NCI-H1092 treated with DMSO at 0.1 percent for 48 hours (cell line): Measurements from ENCODE around the gene SH3RF3.

ENCODE experiments used
- DNase-seq: peaks from one replicate; lab custom pipeline; 2025; lab: John Stamatoyannopoulos, UW

SH3RF3 gene

DNA sequence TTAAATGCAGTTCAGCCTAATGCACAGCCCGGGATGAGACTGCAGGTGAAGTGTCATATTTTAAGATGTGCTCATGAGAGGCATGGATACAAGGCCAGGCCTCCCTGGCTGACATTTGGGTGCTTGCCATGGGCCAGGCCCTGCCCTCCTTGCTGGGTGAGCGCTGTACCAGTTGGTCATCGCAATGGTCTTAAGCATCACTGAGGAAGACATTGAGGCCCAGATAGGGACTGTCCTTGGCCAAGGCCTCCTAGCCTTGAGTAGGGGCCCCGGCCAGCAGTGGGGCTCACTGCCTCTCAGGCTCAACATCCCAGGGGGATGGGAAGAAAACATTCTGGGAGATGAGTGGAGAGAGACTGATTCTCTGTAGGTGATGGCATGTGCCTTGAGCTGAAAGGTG is 184.3 kb downstream of the SH3RF3 start:
- no peak for DNase-seq

DNA sequence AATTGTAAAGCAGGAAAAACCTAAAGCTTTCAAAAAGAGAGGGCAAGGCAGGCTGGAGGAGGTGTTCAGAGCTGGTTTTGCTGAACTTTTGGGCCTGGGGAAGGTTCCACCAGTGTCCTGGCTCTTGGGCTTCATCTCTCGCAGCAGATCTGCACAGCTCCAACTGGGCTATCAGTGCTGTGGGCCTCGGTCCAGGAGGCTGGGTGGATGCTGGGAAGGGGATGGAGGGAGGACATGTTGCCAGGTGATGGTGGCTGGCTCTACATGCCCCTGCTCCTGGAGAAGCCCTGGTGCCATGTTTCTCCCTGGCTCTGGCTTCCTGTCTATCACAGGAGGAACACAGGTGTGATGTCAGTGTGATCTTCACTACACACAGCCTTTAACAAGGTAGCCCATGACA is 187.1 kb downstream of the SH3RF3 start:
- DNase-seq, result no peak

- DNase-seq, result no peak
Measured at GRCh38 chr2:109317471-109318095, 188.6 kb downstream of the SH3RF3 start.

DNA sequence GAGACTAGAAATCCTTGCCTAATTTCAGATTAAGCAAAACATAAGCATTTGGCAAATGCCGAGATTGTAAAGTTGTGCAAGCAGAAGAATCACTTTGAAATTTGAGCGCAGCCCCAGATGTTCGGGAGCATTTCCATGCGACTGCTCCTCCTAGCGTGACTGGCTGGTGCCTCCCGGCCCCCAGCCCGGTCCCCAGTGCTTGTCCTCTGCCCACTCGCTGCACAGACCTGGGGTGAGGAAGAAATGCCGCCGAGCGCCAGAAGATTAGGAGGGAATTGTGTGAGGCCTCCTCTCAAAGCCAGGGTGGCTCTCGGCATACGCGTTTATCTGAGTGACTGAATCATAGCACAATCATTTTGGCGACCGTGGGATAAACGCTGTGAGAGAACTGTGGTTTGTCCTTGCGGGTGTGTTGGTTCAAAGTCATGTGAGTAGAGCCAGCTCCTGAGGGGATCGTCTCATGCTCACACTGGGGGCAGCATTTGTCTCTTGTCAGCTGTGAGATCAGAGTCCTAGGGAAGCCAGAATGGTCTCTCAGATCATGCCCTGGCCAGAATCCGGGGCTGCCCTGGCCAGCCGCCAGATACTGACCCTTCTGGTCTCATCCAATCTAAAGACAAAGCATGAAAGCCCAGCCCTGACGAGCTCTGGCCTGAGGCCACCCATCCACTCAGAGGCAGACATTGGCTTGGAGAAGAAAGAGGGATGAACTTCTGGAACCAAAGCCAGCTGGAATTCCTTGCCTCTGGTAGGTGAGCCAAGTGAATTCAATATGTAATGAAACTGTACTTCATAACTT is 189.3 kb downstream of the SH3RF3 start:
- DNase-seq, result peak; percentile 16

DNA sequence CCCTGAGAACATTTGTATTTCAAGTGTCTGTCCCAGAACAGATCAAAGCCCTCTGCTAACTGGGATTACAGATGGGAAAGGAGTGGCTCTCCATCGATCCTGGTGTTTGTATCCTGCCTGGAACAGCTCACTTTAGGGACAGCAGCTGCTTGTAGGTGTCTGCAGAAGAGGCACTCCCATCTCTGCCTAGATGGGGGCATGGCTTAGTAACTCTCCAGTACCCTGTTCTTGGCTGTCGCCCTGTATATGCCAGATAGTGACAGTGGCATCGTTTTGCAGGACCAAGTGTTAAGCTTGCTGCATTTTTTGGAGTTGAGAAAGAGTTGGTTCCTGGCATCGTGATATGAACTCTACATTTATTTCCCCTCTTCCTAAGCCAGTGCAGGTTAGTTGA is 189.9 kb downstream of the SH3RF3 start:
- no peak for DNase-seq

GRCh38 chr2:109320195-109320922 is 191.4 kb downstream of the SH3RF3 start:
- no peak for DNase-seq

DNA sequence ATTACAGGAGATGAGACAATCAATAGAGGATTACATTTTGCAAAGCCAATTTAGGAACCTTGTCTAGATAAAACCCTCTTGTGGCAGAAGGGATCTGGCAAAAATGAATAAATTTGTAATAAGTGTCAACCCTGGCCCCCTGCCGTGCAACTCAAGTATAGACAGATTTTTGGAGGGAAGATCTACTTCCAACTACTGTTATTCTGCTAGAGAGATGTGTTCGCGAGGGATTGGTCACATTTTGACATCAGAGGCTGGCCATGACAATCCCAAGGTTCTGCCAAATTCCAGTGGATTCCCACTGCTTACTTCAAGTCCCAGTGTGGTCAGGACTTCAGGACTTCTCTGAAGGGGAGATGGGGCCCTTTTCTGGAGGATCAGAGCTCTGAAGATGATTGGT is 192.6 kb downstream of the SH3RF3 start:
- DNase-seq, result no peak

DNA sequence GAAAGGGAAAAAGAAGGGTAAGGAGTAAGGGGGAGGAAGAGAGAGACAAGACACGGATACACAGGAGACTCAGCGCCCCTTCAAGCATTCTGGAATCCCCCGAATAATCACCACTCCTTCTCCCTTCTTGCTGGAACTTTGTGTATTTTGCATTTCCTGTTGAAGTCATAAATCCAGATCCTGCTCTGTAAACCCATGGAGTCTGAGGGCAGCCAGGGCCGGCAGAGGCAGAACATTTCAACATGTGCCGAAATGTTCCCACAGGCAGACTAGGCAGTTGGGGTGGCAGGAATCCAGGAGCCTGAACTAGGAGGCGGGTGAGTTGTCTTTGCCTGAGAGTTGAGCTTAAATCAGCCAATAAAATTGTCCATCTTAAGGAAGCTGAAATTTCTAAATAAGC is 193.1 kb downstream of the SH3RF3 start:
- DNase-seq, result no peak

DNA sequence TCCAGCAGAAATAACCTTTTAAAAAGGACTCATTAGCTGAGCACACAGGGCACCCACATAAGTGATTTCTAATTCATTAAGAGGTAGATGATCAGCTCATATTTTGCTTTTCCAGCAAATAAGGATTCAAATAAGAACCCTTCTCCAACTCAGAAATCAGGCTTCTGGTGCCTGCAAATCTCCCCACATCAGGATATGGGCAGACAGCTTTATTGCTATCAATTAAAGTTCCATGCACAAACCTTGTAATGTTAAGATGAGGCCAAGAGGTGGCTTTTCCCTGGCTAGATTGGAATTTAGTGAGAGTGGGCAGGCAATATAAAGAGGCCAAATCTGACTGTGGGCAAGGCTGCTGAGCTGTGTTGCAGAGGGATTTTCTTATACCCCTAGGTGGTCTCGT is 193.6 kb downstream of the SH3RF3 start:
- DNase-seq, result no peak

- no peak for DNase-seq
Measured at GRCh38 chr2:109324861-109325260, 195.9 kb downstream of the SH3RF3 start.

GRCh38 chr2:109325570-109325969 is 196.6 kb downstream of the SH3RF3 start:
- no peak for DNase-seq

- DNase-seq, result no peak
Measured at GRCh38 chr2:109326306-109326705, 197.3 kb downstream of the SH3RF3 start.

- no peak for DNase-seq
Measured at GRCh38 chr2:109330056-109330455, 201.1 kb downstream of the SH3RF3 start.

- DNase-seq, result no peak
Measured at GRCh38 chr2:109331081-109331480, 202.1 kb downstream of the SH3RF3 start.

GRCh38 chr2:109331896-109332848 is 203.2 kb downstream of the SH3RF3 start:
- no peak for DNase-seq

DNA sequence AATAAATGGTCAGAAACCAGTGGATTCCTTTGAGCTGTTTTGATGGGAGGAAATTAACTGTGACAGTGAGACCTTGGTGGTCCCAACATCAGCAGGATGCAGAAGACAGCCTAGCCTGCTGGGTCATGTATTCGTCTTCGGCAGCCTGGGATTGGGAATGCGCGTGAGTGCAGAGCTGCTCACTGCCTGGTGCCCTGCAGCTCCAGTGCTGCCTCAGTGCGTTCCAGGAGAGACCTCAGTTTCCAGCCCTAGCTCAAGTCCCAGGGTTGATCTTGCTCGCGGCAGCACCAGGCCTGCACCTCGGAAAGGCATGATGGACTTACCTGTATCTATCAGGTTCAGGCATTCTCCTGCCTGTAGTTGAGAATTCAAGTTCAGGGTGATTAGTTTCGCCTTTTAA is 203.9 kb downstream of the SH3RF3 start:
- no peak for DNase-seq

GRCh38 chr2:109333414-109334210 is 204.6 kb downstream of the SH3RF3 start:
- no peak for DNase-seq

GRCh38 chr2:109335631-109336176 is 206.7 kb downstream of the SH3RF3 start:
- no peak for DNase-seq

DNA sequence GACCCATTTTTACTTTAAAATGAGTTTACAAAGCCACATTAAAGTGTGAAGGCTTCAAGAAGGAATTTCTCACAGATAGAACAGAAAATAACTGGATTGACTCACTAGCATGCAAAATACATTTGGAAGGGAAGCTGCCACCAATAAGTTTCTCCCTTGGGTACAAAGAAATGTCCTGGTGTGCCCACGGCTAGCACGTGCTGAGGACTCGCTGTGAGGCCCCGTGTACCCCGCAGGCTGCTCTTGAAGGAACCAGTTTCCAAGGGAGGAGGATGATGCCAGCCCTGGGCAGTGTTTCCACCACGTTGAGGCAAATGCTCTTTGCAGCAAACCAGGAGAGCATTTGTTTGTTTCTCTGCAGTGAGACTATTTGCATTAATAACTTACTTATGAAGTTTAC is 207.3 kb downstream of the SH3RF3 start:
- no peak for DNase-seq

DNA sequence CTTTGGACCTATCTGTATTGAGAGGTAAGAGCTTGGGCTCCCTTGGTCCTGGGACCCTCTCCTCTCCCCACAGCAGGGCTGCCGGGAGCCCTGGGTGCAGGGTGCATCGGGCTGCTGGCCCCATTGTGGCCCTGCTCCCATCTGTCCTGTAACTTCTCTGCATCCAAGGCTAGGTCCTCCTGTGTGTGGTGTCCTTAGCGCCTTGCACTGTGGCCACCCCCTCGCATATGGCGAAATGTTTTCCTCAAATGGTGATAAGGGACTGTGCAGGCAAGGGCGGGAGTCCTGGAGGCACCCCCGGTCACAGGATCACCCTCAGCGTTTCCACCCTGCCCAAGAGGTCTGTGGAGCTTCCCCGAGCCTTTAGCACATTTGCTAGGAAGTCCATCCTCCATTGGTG is 208.2 kb downstream of the SH3RF3 start:
- no peak for DNase-seq

GRCh38 chr2:109339519-109339966 is 210.5 kb downstream of the SH3RF3 start:
- no peak for DNase-seq
